Endometrial microvascular endothelial cells (primary cell): ENCODE data around the gene UROC1. TPM values are rescaled to one million over a fixed set of nuclear protein-coding genes. Genes with fewer than 3 reads are reported as not detected.

Experiments
- in situ Hi-C: cut with HindIII; loops from 2 replicates; pipeline ENCODE4 v1.10.0; 2017; ENCODE audit warnings: low sequenced_read_pairs, low pct_unique_long_range_greater_than_20kb; ENCODE audit errors: inconsistent ontology term
- total RNA-seq: library from RNA; depleted of rRNA; stranded (reverse); fragments of >200 nt; gene quantifications from one replicate; pipeline ENCODE4 v1.2.3, GENCODE V29; 2015; ENCODE audit errors: inconsistent ontology term

The UROC1 gene
- not detected for total RNA-seq

GRCh38 chr3:126517291-126517951 is at the start of gene UROC1:
TSS of gene UROC1 (minus strand) at chr3:126517773. CDS start at chr3:126517719, 54 bp downstream.
- in situ Hi-C loops: no loop called here

- in situ Hi-C loops: no loop called here
Observed at GRCh38 chr3:126562737-126563276, 45.2 kb upstream of the UROC1 start.

GRCh38 chr3:126558336-126559071 is 40.9 kb upstream of the UROC1 start, which contains the start of gene C3orf22:
TSS of gene C3orf22 (minus strand) at chr3:126558932. CDS start at chr3:126553390, 5,542 bp downstream.
- in situ Hi-C loops: no loop called here

- in situ Hi-C loops: no loop called here
Observed at GRCh38 chr3:126557761-126558160, 40.2 kb upstream of the UROC1 start.

- in situ Hi-C loops: no loop called here
Observed at GRCh38 chr3:126557415-126557745, 39.8 kb upstream of the UROC1 start.

- in situ Hi-C loops: no loop called here
Observed at GRCh38 chr3:126556637-126557414, 39.3 kb upstream of the UROC1 start.

- in situ Hi-C loops: no loop called here
Observed at GRCh38 chr3:126555795-126556636, 38.4 kb upstream of the UROC1 start.

GRCh38 chr3:126554560-126555525 is 37.3 kb upstream of the UROC1 start:
- in situ Hi-C loops: no loop called here

- in situ Hi-C loops: no loop called here
Observed at GRCh38 chr3:126553284-126554084, 35.9 kb upstream of the UROC1 start.

- in situ Hi-C loops: no loop called here
Observed at GRCh38 chr3:126552688-126553283, 35.2 kb upstream of the UROC1 start.

GRCh38 chr3:126551839-126552687 is 34.5 kb upstream of the UROC1 start:
- in situ Hi-C loops: no loop called here

GRCh38 chr3:126551121-126551838 is 33.7 kb upstream of the UROC1 start:
- in situ Hi-C loops: no loop called here

- in situ Hi-C loops: no loop called here
Observed at GRCh38 chr3:126550488-126551051, 33.0 kb upstream of the UROC1 start.

- in situ Hi-C loops: no loop called here
Observed at GRCh38 chr3:126549861-126550487, 32.4 kb upstream of the UROC1 start.
